ENCODE results near the gene MTHFD2. TPM values are rescaled to one million over a fixed set of nuclear protein-coding genes. Genes with fewer than 3 reads are reported as not detected.
A peak's percentile ranks its signal among the peaks of the same experiment; 100 is the strongest.
"Not testable (repeated sequence)": the region's sequence is repeated elsewhere in the genome, so short reads cannot be mapped to it uniquely, and the experiment has no call there.

Gene MTHFD2
- total RNA-seq, 2 donors from 2014 or later: 21.8 to 33.0 TPM

GRCh38 chr2:74223941-74224770, 25.7 kb downstream of the MTHFD2 start:
- DNase-seq (no peak), ATAC-seq (no peak)
- intact Hi-C loops (cut with DNase I): no loop called here

GRCh38 chr2:74225698-74226459, 27.5 kb downstream of the MTHFD2 start:
- intact Hi-C loops (cut with DNase I): no loop called here
- ATAC-seq: peak; percentile 23 to 50
- no peak for DNase-seq

GRCh38 chr2:74226648-74227213, 28.3 kb downstream of the MTHFD2 start:
- ATAC-seq (peak; percentile 70 to 77), DNase-seq (peak; percentile 27)
- intact Hi-C loops (cut with DNase I): no loop called here

GRCh38 chr2:74227646-74228045, 29.2 kb downstream of the MTHFD2 start:
- ATAC-seq: no peak
- DNase-seq: no peak
- intact Hi-C loops (cut with DNase I): no loop called here

- no peak for ATAC-seq
- DNase-seq: no peak
- intact Hi-C loops (cut with DNase I): no loop called here
Measured at GRCh38 chr2:74228772-74229171, 30.4 kb downstream of the MTHFD2 start.

GRCh38 chr2:74229865-74230264, 31.4 kb downstream of the MTHFD2 start:
- ATAC-seq; DNase-seq; intact Hi-C loops (cut with DNase I): not testable (repeated sequence)

GRCh38 chr2:74232426-74232825, 34.0 kb downstream of the MTHFD2 start:
- intact Hi-C loops (cut with DNase I): no loop called here
- no peak for ATAC-seq
- no peak for DNase-seq

- DNase-seq (no peak), ATAC-seq (no peak)
- intact Hi-C loops (cut with DNase I): no loop called here
Measured at GRCh38 chr2:74233648-74234047, 35.2 kb downstream of the MTHFD2 start.

GRCh38 chr2:74235041-74235440, 36.6 kb downstream of the MTHFD2 start:
- DNase-seq: no peak
- intact Hi-C loops (cut with DNase I): no loop called here
- no peak for ATAC-seq

GRCh38 chr2:74238879-74239278, 40.5 kb downstream of the MTHFD2 start:
- ATAC-seq (no peak), DNase-seq (no peak)
- intact Hi-C loops (cut with DNase I): no loop called here

- ATAC-seq: no peak
- DNase-seq: no peak
- intact Hi-C loops (cut with DNase I): no loop called here
Measured at GRCh38 chr2:74239346-74239745, 40.9 kb downstream of the MTHFD2 start.

- ATAC-seq: no peak
- DNase-seq: no peak
- intact Hi-C loops (cut with DNase I): no loop called here
Measured at GRCh38 chr2:74242354-74243071, 44.1 kb downstream of the MTHFD2 start.

GRCh38 chr2:74244286-74244685, 45.9 kb downstream of the MTHFD2 start:
- DNase-seq (no peak), ATAC-seq (no peak)
- intact Hi-C loops (cut with DNase I): no loop called here

- no peak for ATAC-seq
- intact Hi-C loops (cut with DNase I): no loop called here
Measured at GRCh38 chr2:74246496-74247195, 48.2 kb downstream of the MTHFD2 start.

GRCh38 chr2:74249406-74250122, 51.1 kb downstream of the MTHFD2 start:
- intact Hi-C loops (cut with DNase I): loop anchor here in 1 of 2 donors (2.0 kb wide), 1 partner anchor 85 kb away; no protein-coding TSS in a partner anchor
- ATAC-seq (no peak), DNase-seq (no peak)

More at GRCh38 chr2:74246496-74247195, 48.2 kb downstream of the MTHFD2 start:
- DNase-seq: no peak

- ATAC-seq (peak; percentile 49 to 67), DNase-seq (peak; percentile 45)
- intact Hi-C loops (cut with DNase I): loop anchor here in 1 of 2 donors (2.0 kb wide), 1 partner anchor 85 kb away; no protein-coding TSS in a partner anchor
Measured at GRCh38 chr2:74250189-74250631, 51.8 kb downstream of the MTHFD2 start.

GRCh38 chr2:74252036-74252435, 53.6 kb downstream of the MTHFD2 start:
- ATAC-seq (no peak), DNase-seq (no peak)
- intact Hi-C loops (cut with DNase I): no loop called here

GRCh38 chr2:74252862-74253261, 54.4 kb downstream of the MTHFD2 start:
- DNase-seq: no peak
- intact Hi-C loops (cut with DNase I): no loop called here
- no peak for ATAC-seq
